Measurements from ENCODE around the gene LLPH.

GRCh38 chr12:66164349-66164821 is 33.8 kb upstream of the LLPH start:
- TF ChIP-seq CTCF (IDR thresholded peaks at IDR 0.05 in 4 of 5, conservative IDR thresholded peaks at IDR 0.05 in 1 of 5) = no peak
- TF ChIP-seq POLR2A (IDR thresholded peaks at IDR 0.05) = no peak
